ENCODE data around the gene C1QTNF7. TPM values are rescaled to one million over a fixed set of nuclear protein-coding genes. Genes with fewer than 3 reads are reported as not detected.
A peak's percentile ranks its signal among the peaks of the same experiment; 100 is the strongest.

The C1QTNF7 gene
- total RNA-seq, 1 donor from 2014 or later, result not detected

GRCh38 chr4:15457406-15458201 is 29.8 kb downstream of the C1QTNF7 start:
- DNase-seq (ENCODE audit: low read depth), result peak; percentile 67

- DNase-seq (ENCODE audit: low read depth), result no peak
Observed at GRCh38 chr4:15458616-15459015, 30.8 kb downstream of the C1QTNF7 start.

- DNase-seq (ENCODE audit: low read depth), result no peak
Observed at GRCh38 chr4:15459706-15460105, 31.9 kb downstream of the C1QTNF7 start.

- no peak for DNase-seq (ENCODE audit: low read depth)
Observed at GRCh38 chr4:15466596-15466995, 38.8 kb downstream of the C1QTNF7 start.

- peak; percentile 84 for DNase-seq (ENCODE audit: low read depth)
Observed at GRCh38 chr4:15469402-15470127, 41.7 kb downstream of the C1QTNF7 start, which contains the start of gene CC2D2A. Gene CC2D2A (plus strand): TSS chr4:15469882. CDS start chr4:15475933, 6,051 bp downstream.

- peak; percentile 40 for DNase-seq (ENCODE audit: low read depth)
Observed at GRCh38 chr4:15470128-15470475, 42.3 kb downstream of the C1QTNF7 start.

GRCh38 chr4:15476396-15476795 is 48.6 kb downstream of the C1QTNF7 start:
- DNase-seq (ENCODE audit: low read depth), result peak; percentile 70

GRCh38 chr4:15478724-15479088 is 50.9 kb downstream of the C1QTNF7 start:
- DNase-seq (ENCODE audit: low read depth), result no peak

- DNase-seq (ENCODE audit: low read depth), result peak; percentile 86
Observed at GRCh38 chr4:15479089-15479912, 51.5 kb downstream of the C1QTNF7 start.

GRCh38 chr4:15479913-15480185 is 52.0 kb downstream of the C1QTNF7 start:
- no peak for DNase-seq (ENCODE audit: low read depth)

- DNase-seq (ENCODE audit: low read depth), result peak; percentile 16
Observed at GRCh38 chr4:15481961-15482745, 54.3 kb downstream of the C1QTNF7 start.

GRCh38 chr4:15482842-15483241 is 55.0 kb downstream of the C1QTNF7 start:
- no peak for DNase-seq (ENCODE audit: low read depth)

GRCh38 chr4:15488136-15488535 is 60.3 kb downstream of the C1QTNF7 start:
- no peak for DNase-seq (ENCODE audit: low read depth)

- no peak for DNase-seq (ENCODE audit: low read depth)
Observed at GRCh38 chr4:15488658-15489470, 61.0 kb downstream of the C1QTNF7 start.

- no peak for DNase-seq (ENCODE audit: low read depth)
Observed at GRCh38 chr4:15489551-15489950, 61.7 kb downstream of the C1QTNF7 start.

GRCh38 chr4:15493411-15493810 is 65.6 kb downstream of the C1QTNF7 start:
- DNase-seq (ENCODE audit: low read depth), result no peak

GRCh38 chr4:15495621-15496020 is 67.8 kb downstream of the C1QTNF7 start:
- no peak for DNase-seq (ENCODE audit: low read depth)

All from renal cortical epithelial cell (primary cell).